Activated naive CD4-positive, alpha-beta T cell treated with anti-CD3 and anti-CD28 coated beads, Interleukin-2, amount 50 U/mL, for 24 hours (primary cell): ENCODE results near the gene ANKRD40CL.
A peak's percentile ranks its signal among the peaks of the same experiment; 100 is the strongest.

Experiments
- H3K27ac Mint-ChIP-seq: one replicate; pipeline ENCODE4 v1.8.0; 2021; ENCODE audit warnings: mild to moderate bottlenecking, mixed read lengths
- H3K27me3 Mint-ChIP-seq: one replicate; pipeline ENCODE4 v1.8.0; 2021; ENCODE audit warnings: mixed read lengths
- H3K36me3 Mint-ChIP-seq: one replicate; pipeline ENCODE4 v1.8.0; 2021; ENCODE audit warnings: mixed read lengths
- H3K4me1 Mint-ChIP-seq: one replicate; pipeline ENCODE4 v1.8.0; 2021; ENCODE audit warnings: mixed read lengths
- H3K4me3 Mint-ChIP-seq: one replicate; pipeline ENCODE4 v1.8.0; 2021; ENCODE audit warnings: mild to moderate bottlenecking, mixed read lengths
- H3K9me3 Mint-ChIP-seq: one replicate; pipeline ENCODE4 v1.8.0; 2021; ENCODE audit warnings: mixed read lengths

Gene ANKRD40CL

DNA sequence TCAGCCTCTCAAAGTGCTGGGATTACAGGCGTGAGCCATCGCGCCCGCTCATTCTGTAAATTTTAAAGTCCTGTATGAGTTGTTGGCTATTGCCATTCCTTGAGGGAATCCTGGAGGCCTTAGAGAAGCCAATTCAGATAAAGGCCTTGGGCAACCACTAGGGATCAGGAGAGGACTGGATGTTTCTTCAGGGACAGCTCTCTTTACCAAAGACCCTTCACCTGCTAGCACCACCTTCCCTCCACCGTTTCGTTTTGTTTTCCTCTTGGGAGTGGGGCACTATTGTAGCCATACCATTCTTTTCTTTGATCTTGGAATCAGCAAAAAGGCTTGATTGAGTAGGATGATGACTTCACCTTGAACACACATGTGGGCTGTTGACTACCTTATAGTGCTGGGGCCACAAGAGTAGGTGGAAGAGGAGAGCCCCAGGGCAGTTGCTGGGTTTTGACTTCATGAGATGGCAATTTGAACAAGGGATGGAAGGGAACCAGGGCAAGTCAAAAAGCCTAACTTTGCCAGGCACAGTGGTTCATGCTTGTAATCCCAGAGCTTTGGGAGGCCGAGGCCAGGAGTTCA lies 7.0 kb upstream of the ANKRD40CL start:
- peaks cover 9% of the 10 kb centered on the region for H3K4me1 Mint-ChIP-seq
- no peaks in the 10 kb centered on the region for H3K9me3 Mint-ChIP-seq
- H3K27ac Mint-ChIP-seq = no peak overlapping the region
- no peaks in the 10 kb centered on the region for H3K36me3 Mint-ChIP-seq
- no peak overlapping the region for H3K4me3 Mint-ChIP-seq
- H3K27me3 Mint-ChIP-seq = no peaks in the 10 kb centered on the region

GRCh38 chr17:50771991-50772785 lies 4.9 kb upstream of the ANKRD40CL start:
- no peaks in the 10 kb centered on the region for H3K36me3 Mint-ChIP-seq
- no peak overlapping the region for H3K4me3 Mint-ChIP-seq
- no peak overlapping the region for H3K27ac Mint-ChIP-seq
- H3K27me3 Mint-ChIP-seq = no peaks in the 10 kb centered on the region
- no peaks in the 10 kb centered on the region for H3K9me3 Mint-ChIP-seq
- no peaks in the 10 kb centered on the region for H3K4me1 Mint-ChIP-seq

- no peak overlapping the region for H3K27ac Mint-ChIP-seq
- H3K4me3 Mint-ChIP-seq = no peak overlapping the region
- H3K9me3 Mint-ChIP-seq = no peaks in the 10 kb centered on the region
- H3K27me3 Mint-ChIP-seq = no peaks in the 10 kb centered on the region
- H3K36me3 Mint-ChIP-seq = no peaks in the 10 kb centered on the region
- no peaks in the 10 kb centered on the region for H3K4me1 Mint-ChIP-seq
Measured at GRCh38 chr17:50770346-50770745, 3.0 kb upstream of the ANKRD40CL start.

GRCh38 chr17:50769884-50770283 lies 2.6 kb upstream of the ANKRD40CL start:
- no peak overlapping the region for H3K4me3 Mint-ChIP-seq
- H3K27ac Mint-ChIP-seq = no peak overlapping the region
- H3K4me1 Mint-ChIP-seq = peaks cover under 1% of the 10 kb centered on the region
- no peaks in the 10 kb centered on the region for H3K36me3 Mint-ChIP-seq
- H3K27me3 Mint-ChIP-seq = no peaks in the 10 kb centered on the region
- H3K9me3 Mint-ChIP-seq = no peaks in the 10 kb centered on the region

DNA sequence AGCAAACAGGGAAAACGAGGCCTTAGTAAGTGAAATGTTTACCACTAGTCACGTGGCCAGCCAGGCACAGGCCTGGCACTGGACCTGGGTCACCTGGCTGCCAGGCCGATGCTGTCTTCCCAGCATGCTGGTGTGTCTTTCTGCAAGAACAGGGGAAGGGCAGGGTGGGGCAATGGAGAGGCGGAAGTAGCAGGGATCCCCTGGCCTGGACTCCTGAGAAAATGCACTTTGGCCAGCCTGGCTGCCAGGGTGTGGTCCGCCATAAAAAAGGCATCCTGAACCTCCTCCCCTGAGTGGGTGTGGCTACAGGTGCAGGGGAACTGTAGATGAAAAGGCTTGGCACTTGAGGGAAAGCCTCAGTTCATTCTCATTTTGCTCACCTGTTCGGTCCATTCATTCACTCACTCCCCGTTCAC lies 1.0 kb upstream of the ANKRD40CL start:
- H3K27ac Mint-ChIP-seq = no peak overlapping the region
- H3K4me3 Mint-ChIP-seq = no peak overlapping the region
- no peaks in the 10 kb centered on the region for H3K27me3 Mint-ChIP-seq
- H3K9me3 Mint-ChIP-seq = no peaks in the 10 kb centered on the region
- no peaks in the 10 kb centered on the region for H3K36me3 Mint-ChIP-seq
- H3K4me1 Mint-ChIP-seq = peaks cover 13% of the 10 kb centered on the region

DNA sequence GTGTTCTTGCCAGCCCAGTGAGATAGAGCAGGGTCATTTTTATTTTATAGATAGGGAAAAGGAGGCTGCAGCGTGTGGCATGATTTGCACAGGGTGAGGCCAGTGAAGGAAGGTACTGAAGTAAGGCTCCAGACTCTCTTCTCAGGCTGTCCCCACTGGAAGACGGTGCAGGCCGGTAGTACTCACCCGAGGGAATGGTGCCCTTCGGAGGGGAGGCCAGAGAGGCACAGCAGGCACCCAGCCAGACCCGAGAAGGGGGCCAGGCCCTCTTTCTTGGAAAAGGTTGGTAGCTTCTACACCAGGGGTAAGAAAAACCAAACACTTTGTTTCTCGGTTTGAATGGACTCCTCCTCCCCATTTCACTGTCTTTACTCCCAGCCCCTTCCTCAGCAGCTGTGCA lies 288 bp downstream of the ANKRD40CL start:
- Mint-ChIP-seq H3K4me3 (no peak overlapping the region), H3K27ac (no peak overlapping the region), H3K27me3 (no peaks in the 10 kb centered on the region), H3K36me3 (no peaks in the 10 kb centered on the region), H3K4me1 (peaks cover 17% of the 10 kb centered on the region), H3K9me3 (no peaks in the 10 kb centered on the region)

GRCh38 chr17:50766222-50767023 lies 895 bp downstream of the ANKRD40CL start:
- Mint-ChIP-seq H3K36me3 (no peaks in the 10 kb centered on the region), H3K27me3 (no peaks in the 10 kb centered on the region), H3K4me1 (peaks cover 17% of the 10 kb centered on the region), H3K4me3 (no peak overlapping the region), H3K27ac (no peak overlapping the region), H3K9me3 (no peaks in the 10 kb centered on the region)

GRCh38 chr17:50765454-50766221 lies 1.7 kb downstream of the ANKRD40CL start:
- no peak overlapping the region for H3K4me3 Mint-ChIP-seq
- no peaks in the 10 kb centered on the region for H3K36me3 Mint-ChIP-seq
- H3K27me3 Mint-ChIP-seq = no peaks in the 10 kb centered on the region
- no peaks in the 10 kb centered on the region for H3K9me3 Mint-ChIP-seq
- no peak overlapping the region for H3K27ac Mint-ChIP-seq
- peaks cover 17% of the 10 kb centered on the region for H3K4me1 Mint-ChIP-seq

- H3K27ac Mint-ChIP-seq = no peak overlapping the region
Measured at GRCh38 chr17:50764734-50765149, 2.6 kb downstream of the ANKRD40CL start.

DNA sequence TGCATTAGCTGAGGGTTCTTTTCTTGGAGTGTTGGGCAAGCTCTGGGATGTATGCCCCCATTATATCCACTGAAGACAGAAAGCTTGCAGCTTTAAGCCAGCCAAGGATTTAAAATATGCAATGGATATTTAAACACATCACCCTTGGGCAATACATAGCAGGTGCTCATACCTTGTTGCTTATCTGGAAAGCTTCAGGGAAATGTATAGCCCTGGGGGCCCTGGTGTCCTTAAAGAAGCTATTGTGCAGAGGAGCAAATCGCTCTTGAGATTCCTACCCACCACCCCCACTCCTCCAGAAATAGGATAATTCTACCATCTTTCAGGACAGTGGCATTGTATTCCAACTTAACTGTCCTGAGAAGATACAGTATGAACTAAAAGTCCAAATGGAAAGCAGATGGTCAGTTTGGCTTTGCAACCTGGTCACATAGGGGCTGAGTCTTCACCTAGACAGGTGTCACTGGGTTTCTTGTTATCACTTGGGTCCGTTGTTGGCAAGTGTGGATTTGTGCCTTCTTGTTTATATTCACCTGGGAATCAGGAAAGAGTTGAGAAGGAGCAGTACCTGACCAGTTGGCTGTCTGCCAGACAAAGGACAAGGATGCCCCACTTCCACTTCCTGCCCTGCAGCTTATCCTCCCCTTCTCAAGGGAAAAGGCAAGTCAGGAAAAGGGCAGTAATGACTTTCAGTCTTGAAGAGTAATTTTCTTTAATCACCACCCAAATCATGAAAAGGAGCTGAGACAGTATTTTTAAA lies 3.4 kb downstream of the ANKRD40CL start:
- H3K4me1 Mint-ChIP-seq = peaks cover 17% of the 10 kb centered on the region
- H3K27me3 Mint-ChIP-seq = no peaks in the 10 kb centered on the region
- H3K27ac Mint-ChIP-seq = no peak overlapping the region

More at GRCh38 chr17:50764734-50765149, 2.6 kb downstream of the ANKRD40CL start:
- Mint-ChIP-seq H3K9me3 (no peaks in the 10 kb centered on the region), H3K27me3 (no peaks in the 10 kb centered on the region), H3K36me3 (no peaks in the 10 kb centered on the region), H3K4me1 (peaks cover 17% of the 10 kb centered on the region), H3K4me3 (no peak overlapping the region)

DNA sequence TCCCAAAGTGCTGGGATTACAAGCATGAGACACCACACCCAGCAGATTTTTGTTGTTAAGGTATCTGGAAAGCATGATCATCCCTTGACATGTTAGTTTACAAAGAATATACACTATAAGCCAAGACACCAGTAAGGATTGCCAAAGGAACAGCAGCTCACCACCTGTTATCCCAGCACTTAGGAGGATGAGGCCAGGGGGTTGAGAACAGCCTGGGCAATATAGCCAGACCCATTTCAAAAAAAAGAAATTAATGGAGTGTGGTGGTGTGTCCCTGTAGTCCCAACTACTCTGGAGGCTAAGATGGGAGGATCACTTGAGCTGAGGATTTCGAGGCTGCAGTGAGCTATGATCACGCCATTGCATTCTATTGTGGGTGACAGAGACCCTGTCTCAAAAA lies 5.1 kb downstream of the ANKRD40CL start:
- Mint-ChIP-seq H3K27me3 (no peaks in the 10 kb centered on the region), H3K4me1 (peaks cover 20% of the 10 kb centered on the region), H3K4me3 (no peak overlapping the region), H3K36me3 (no peaks in the 10 kb centered on the region), H3K27ac (no peak overlapping the region), H3K9me3 (no peaks in the 10 kb centered on the region)

More for the DNA sequence above, 3.4 kb downstream of the ANKRD40CL start:
- H3K36me3 Mint-ChIP-seq = no peaks in the 10 kb centered on the region
- H3K4me3 Mint-ChIP-seq = no peak overlapping the region
- H3K9me3 Mint-ChIP-seq = no peaks in the 10 kb centered on the region

DNA sequence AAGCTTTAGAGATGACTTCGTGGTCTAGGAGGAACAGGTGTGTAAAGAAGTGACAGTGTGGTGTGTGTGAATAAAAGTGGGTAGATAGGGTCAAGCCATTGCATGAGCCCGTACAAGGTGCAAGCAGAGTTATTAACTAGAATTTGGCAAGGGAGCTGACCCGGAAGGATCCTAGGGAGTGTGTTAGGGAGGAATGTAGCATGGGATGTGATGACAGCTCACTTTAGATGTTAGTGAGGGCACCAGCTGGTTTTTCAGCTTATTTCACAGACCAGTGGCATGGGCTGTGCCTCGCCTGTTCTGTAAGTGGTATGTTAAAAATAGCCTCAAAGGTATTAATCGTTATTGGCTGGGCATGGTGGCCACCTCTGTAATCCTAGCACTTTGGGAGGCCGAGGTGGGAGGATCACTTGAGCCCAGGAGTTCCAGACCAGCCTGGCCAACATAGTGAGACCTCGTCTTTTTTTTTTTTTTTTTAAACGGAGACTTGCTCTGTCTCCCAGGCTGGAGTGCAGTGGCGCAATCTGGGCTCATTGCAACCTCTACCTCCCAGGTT lies 8.3 kb downstream of the ANKRD40CL start:
- Mint-ChIP-seq H3K36me3 (peaks cover 7% of the 10 kb centered on the region), H3K27ac (peak overlapping the region; percentile 33), H3K4me1 (peaks cover 11% of the 10 kb centered on the region), H3K9me3 (no peaks in the 10 kb centered on the region), H3K4me3 (no peak overlapping the region), H3K27me3 (no peaks in the 10 kb centered on the region)

- H3K27me3 Mint-ChIP-seq = no peaks in the 10 kb centered on the region
- no peaks in the 10 kb centered on the region for H3K9me3 Mint-ChIP-seq
- no peak overlapping the region for H3K4me3 Mint-ChIP-seq
- peak overlapping the region; percentile 33 for H3K27ac Mint-ChIP-seq
- peaks cover 8% of the 10 kb centered on the region for H3K4me1 Mint-ChIP-seq
- H3K36me3 Mint-ChIP-seq = peaks cover 9% of the 10 kb centered on the region
Measured at GRCh38 chr17:50758524-50758923, 8.8 kb downstream of the ANKRD40CL start.

- peaks cover 17% of the 10 kb centered on the region for H3K36me3 Mint-ChIP-seq
Measured at GRCh38 chr17:50754521-50754920, 12.8 kb downstream of the ANKRD40CL start.

More at GRCh38 chr17:50754521-50754920, 12.8 kb downstream of the ANKRD40CL start:
- no peaks in the 10 kb centered on the region for H3K9me3 Mint-ChIP-seq
- H3K4me1 Mint-ChIP-seq = peaks cover 4% of the 10 kb centered on the region
- no peak overlapping the region for H3K27ac Mint-ChIP-seq
- H3K4me3 Mint-ChIP-seq = no peak overlapping the region
- no peaks in the 10 kb centered on the region for H3K27me3 Mint-ChIP-seq
